NB4 (cell line): Measurements from ENCODE around the gene TRIM29.

Source experiments
- DNase-seq: peaks from one replicate; pipeline ENCODE4 v3.0.0; 2010; ENCODE audit warnings: low read depth
- H3K4me3 ChIP-seq: one replicate; pipeline ENCODE4 v1.5.1; 2011; ENCODE audit warnings: mild to moderate bottlenecking, low read depth, low read length, moderate library complexity
- CTCF ChIP-seq: IDR thresholded peaks from one replicate; pipeline ENCODE4 v1.5.1; 2012; ENCODE audit warnings: low read depth, low read length
- MAX ChIP-seq: IDR thresholded peaks from 2 replicates; pipeline ENCODE4 v1.6.1; 2011; ENCODE audit warnings: low read depth, low read length
- MYC ChIP-seq: IDR thresholded peaks from 2 replicates; pipeline ENCODE4 v1.6.1; 2011; ENCODE audit warnings: low read depth, low read length
- POLR2A ChIP-seq: IDR thresholded peaks from 2 replicates; pipeline ENCODE4 v1.6.1; 2011; ENCODE audit warnings: mild to moderate bottlenecking; ENCODE audit not compliant: insufficient read length; ENCODE audit errors: extremely low read depth

The TRIM29 gene

GRCh38 chr11:120067438-120068113, 70.3 kb downstream of the TRIM29 start:
- DNase-seq: no peak

DNA sequence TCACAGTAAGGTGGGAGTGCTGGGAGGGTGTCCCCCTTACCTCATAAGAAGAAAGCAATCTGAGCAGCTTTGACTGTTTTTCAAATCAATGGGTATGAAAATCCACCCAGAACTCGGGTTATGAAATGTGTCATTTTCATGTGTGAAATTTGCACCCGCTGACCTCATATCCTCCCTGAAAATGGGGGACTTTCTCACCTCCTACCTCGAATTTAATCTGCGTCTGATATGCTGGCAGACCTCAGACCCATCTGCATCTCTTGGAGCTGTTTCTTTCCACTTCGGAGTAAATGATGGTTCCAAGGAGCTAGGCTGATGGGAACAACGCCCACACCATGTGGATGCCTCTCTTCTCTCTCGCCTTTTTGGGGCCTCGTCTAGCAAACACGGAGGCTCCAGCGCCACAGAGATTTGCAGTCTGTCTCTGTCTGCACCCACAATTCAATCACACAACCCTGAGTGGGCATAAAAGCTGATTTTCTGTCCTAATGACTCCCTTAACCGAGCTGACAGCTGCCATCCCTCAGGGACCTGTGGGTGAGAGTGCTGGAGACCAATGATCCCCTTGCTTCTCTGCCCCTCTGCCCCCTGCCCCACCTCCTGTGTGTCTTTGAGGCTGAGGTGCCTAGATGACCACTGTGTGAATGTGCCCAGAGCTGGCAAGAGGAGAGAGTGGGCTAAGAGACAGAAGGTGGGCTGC, 71.0 kb downstream of the TRIM29 start:
- H3K4me3 ChIP-seq: no peak overlapping the region
- no peak for TF ChIP-seq MYC
- no peak for TF ChIP-seq POLR2A
- TF ChIP-seq MAX: no peak
- TF ChIP-seq CTCF: no peak

More at GRCh38 chr11:120067438-120068113, 70.3 kb downstream of the TRIM29 start:
- H3K4me3 ChIP-seq: no peak overlapping the region
- TF ChIP-seq CTCF: no peak
- no peak for TF ChIP-seq MYC

DNA sequence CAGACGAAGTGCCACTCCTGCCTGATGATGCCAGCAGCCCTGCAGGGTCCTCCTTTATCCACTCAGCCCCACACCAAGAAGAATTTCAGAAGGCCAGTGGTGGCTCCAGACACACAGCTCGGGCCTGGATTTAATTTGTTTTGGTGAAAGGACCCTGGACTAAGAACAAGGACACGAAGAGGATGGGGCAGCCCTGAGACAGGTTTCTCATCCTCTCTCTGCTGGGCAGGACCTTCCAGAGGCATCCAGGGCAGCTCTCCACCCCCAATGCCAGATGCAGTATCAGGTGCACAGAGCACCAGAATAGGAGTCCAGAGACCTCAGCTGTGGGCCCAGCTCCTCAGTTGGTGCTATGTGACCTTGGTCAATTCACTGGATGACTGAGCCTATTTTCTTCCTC, 72.0 kb downstream of the TRIM29 start:
- no peak overlapping the region for H3K4me3 ChIP-seq
- no peak for DNase-seq
- TF ChIP-seq MAX (no peak), MYC (no peak), POLR2A (no peak), CTCF (no peak)

More for the DNA sequence above, 71.0 kb downstream of the TRIM29 start:
- DNase-seq: no peak

DNA sequence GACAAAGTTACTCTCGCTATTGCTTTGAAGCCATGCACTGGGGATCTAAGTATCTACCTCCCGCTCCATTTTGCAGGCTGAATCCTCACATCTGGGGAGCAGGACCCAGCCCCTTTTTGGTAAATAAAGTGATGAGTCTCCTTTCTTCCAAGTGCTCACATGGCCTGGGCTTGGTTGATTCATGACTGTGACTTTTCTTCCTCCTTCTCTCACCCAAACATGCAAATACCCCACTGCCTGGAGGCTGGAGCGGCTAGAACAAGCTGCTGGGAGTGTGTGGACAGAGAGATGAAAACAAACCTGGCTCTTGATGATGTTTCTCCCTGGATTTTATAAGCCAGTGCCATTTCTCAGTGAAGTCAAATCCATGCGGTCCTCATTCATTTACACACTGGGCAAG, 72.7 kb downstream of the TRIM29 start:
- H3K4me3 ChIP-seq: no peak overlapping the region
- no peak for DNase-seq
- TF ChIP-seq MAX (no peak), MYC (no peak)

- H3K4me3 ChIP-seq: no peak overlapping the region
- no peak for TF ChIP-seq MYC
- DNase-seq: no peak
Observed at GRCh38 chr11:120064341-120064740, 73.6 kb downstream of the TRIM29 start.

GRCh38 chr11:120063686-120064340, 74.1 kb downstream of the TRIM29 start:
- no peak for DNase-seq
- TF ChIP-seq POLR2A: no peak
- TF ChIP-seq MYC: no peak
- no peak for TF ChIP-seq CTCF
- TF ChIP-seq MAX: no peak
- H3K4me3 ChIP-seq: no peak overlapping the region
